ENCODE results near the gene OR6J1.
A peak's percentile ranks its signal among the peaks of the same experiment; 100 is the strongest.
"Not testable (repeated sequence)": the region's sequence is repeated elsewhere in the genome, so short reads cannot be mapped to it uniquely, and the experiment has no call there.

OR6J1 gene

GRCh38 chr14:22593189-22593588, 51.0 kb downstream of the OR6J1 start:
- H3K4me2 ChIP-seq (ENCODE audit: low read depth, low read length): no peak overlapping the region
- no peak for DNase-seq
- TF ChIP-seq CTCF (IDR thresholded peaks at IDR 0.05; ENCODE audit: low read length) (no peak), EZH2 (optimal IDR thresholded peaks at IDR 0.05; ENCODE audit: low read depth, low read length) (no peak), EZH2phosphoT487 (IDR thresholded peaks at IDR 0.05; ENCODE audit: low read length) (no peak)
- H3K36me3 ChIP-seq (replicated peaks; ENCODE audit: insufficient read depth, low read length): no peaks in the 10 kb centered on the region
- H3K27me3 ChIP-seq (replicated peaks; ENCODE audit: insufficient read depth, low read length): no peaks in the 10 kb centered on the region
- H3K4me3 ChIP-seq (ENCODE audit: low read length): no peak overlapping the region
- no peaks in the 10 kb centered on the region for H3K9me3 ChIP-seq (replicated peaks; ENCODE audit: insufficient read depth, low read length)
- no peak overlapping the region for H2AFZ ChIP-seq (ENCODE audit: low read length)
- peaks cover 8% of the 10 kb centered on the region for H3K79me2 ChIP-seq (ENCODE audit: low read length)
- H3K9ac ChIP-seq (ENCODE audit: low read length): no peak overlapping the region
- no peaks in the 10 kb centered on the region for H3K9me2 ChIP-seq (replicated peaks; ENCODE audit: insufficient read depth, low read length)
- H3F3A ChIP-seq (ENCODE audit: insufficient read depth, low read length): peaks cover 7% of the 10 kb centered on the region
- no peak overlapping the region for H3K27ac ChIP-seq (ENCODE audit: low read length)
- no peaks in the 10 kb centered on the region for H4K20me1 ChIP-seq (ENCODE audit: insufficient read depth, low read length)
- H3K4me1 ChIP-seq (ENCODE audit: low read length): peaks cover 15% of the 10 kb centered on the region

DNA sequence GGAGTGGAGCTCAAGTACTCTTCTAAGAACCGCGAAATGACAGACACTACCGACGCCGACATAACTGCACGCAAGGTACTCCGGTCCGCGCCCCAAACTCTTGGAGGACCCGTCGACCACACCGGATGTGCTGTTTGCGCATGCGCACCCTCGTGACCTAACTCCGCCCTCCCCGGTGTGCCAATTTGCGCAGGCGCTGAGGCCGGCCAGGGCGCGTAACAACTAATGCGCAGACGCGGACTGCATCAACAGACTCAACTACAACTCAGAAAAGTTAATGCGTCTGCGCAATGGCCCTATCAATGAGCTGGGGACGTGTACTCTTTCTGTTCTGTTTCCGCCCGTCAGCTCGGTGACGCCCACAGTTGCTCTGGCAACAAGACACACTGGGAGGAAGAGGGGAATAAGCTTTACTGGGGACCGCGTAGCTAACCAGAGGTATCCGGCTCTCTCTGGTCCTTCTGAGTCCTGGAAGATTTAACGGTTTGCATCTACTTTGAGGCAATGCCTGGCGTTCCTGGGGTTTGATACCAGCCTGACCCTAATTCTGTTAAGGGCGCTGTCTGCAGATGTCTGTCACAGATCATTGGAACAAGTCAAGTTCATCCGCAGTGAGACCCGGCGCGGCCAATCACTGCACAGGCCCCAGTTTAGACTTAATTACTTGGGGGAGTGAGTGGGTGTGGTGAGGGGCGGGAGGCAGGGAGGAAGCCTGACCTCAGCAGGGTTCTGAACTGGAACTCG, 54.9 kb downstream of the OR6J1 start, which contains the start of gene DAD1:
Gene DAD1, minus strand, starts transcription at position 129 of the 744 bp plus-strand sequence. Its CDS starts 67 bp downstream, at position 62.
- H2AFZ ChIP-seq (ENCODE audit: low read length): peak within 1 kb of the TSS; percentile 63
- H3K4me3 ChIP-seq (ENCODE audit: low read length): peak within 1 kb of the TSS; percentile 68
- H3F3A ChIP-seq (ENCODE audit: insufficient read depth, low read length): peaks cover 7% of the 10 kb centered on the region

DNA sequence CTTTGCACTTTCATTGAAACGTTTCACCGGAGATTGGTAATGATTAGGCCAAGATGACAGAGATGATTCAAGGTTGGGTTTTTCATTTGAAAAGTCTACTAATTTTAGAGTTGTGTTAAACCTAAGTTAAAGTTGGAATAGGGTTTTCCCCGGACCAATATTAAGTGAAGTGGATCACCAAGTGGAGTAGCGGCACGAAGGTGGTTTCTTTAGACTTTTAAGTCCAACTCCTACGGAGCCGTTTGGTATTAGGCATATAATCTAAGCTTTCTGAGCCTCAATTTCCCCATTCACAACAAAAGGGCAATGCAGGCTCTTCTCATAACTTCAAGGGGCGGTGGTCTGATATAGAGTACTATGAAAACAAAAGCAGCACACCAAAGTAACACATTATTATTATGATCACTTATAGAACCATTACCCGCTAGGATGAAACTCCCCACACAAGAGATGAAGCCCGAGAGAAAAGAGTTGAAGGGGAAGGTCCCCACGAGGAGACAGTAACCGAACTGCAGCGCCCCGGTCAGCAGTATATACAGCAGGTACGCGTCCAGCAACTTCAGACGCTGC, 55.5 kb downstream of the OR6J1 start:
- H3K9ac ChIP-seq (ENCODE audit: low read length): peak overlapping the region; percentile 92
- H3K9me3 ChIP-seq (replicated peaks; ENCODE audit: insufficient read depth, low read length): no peaks in the 10 kb centered on the region
- H3K4me1 ChIP-seq (ENCODE audit: low read length): peaks cover 13% of the 10 kb centered on the region
- no peaks in the 10 kb centered on the region for H4K20me1 ChIP-seq (ENCODE audit: insufficient read depth, low read length)
- TF ChIP-seq CTCF (IDR thresholded peaks at IDR 0.05; ENCODE audit: low read length): no peak
- peak overlapping the region; percentile 71 for H3K4me2 ChIP-seq (ENCODE audit: low read depth, low read length)
- H3K36me3 ChIP-seq (replicated peaks; ENCODE audit: insufficient read depth, low read length): no peaks in the 10 kb centered on the region
- H2AFZ ChIP-seq (ENCODE audit: low read length): no peak overlapping the region
- peak overlapping the region; percentile 100 for H3K27ac ChIP-seq (ENCODE audit: low read length)
- no peaks in the 10 kb centered on the region for H3K9me2 ChIP-seq (replicated peaks; ENCODE audit: insufficient read depth, low read length)
- H3K79me2 ChIP-seq (ENCODE audit: low read length): peaks cover 51% of the 10 kb centered on the region
- peaks cover 7% of the 10 kb centered on the region for H3F3A ChIP-seq (ENCODE audit: insufficient read depth, low read length)
- H3K4me3 ChIP-seq (ENCODE audit: low read length): peak overlapping the region; percentile 68
- no peaks in the 10 kb centered on the region for H3K27me3 ChIP-seq (replicated peaks; ENCODE audit: insufficient read depth, low read length)
- DNase-seq: no peak

More for the DNA sequence above, 54.9 kb downstream of the OR6J1 start, which contains the start of gene DAD1:
- DNase-seq: peak; percentile 95
- H3K4me1 ChIP-seq (ENCODE audit: low read length): peaks cover 13% of the 10 kb centered on the region
- no peaks in the 10 kb centered on the region for H3K9me3 ChIP-seq (replicated peaks; ENCODE audit: insufficient read depth, low read length)
- no peaks in the 10 kb centered on the region for H3K36me3 ChIP-seq (replicated peaks; ENCODE audit: insufficient read depth, low read length)
- no peaks in the 10 kb centered on the region for H4K20me1 ChIP-seq (ENCODE audit: insufficient read depth, low read length)
- peak within 1 kb of the TSS; percentile 92 for H3K4me2 ChIP-seq (ENCODE audit: low read depth, low read length)
- H3K9me2 ChIP-seq (replicated peaks; ENCODE audit: insufficient read depth, low read length): no peaks in the 10 kb centered on the region
- peaks cover 45% of the 10 kb centered on the region for H3K79me2 ChIP-seq (ENCODE audit: low read length)
- TF ChIP-seq EZH2phosphoT487 (IDR thresholded peaks at IDR 0.05; ENCODE audit: low read length): no peak
- TF ChIP-seq EZH2 (optimal IDR thresholded peaks at IDR 0.05; ENCODE audit: low read depth, low read length): no peak
- no peak for TF ChIP-seq CTCF (IDR thresholded peaks at IDR 0.05; ENCODE audit: low read length)
- H3K9ac ChIP-seq (ENCODE audit: low read length): peak within 1 kb of the TSS; percentile 92
- H3K27ac ChIP-seq (ENCODE audit: low read length): peak within 1 kb of the TSS; percentile 100
- H3K27me3 ChIP-seq (replicated peaks; ENCODE audit: insufficient read depth, low read length): no peaks in the 10 kb centered on the region

DNA sequence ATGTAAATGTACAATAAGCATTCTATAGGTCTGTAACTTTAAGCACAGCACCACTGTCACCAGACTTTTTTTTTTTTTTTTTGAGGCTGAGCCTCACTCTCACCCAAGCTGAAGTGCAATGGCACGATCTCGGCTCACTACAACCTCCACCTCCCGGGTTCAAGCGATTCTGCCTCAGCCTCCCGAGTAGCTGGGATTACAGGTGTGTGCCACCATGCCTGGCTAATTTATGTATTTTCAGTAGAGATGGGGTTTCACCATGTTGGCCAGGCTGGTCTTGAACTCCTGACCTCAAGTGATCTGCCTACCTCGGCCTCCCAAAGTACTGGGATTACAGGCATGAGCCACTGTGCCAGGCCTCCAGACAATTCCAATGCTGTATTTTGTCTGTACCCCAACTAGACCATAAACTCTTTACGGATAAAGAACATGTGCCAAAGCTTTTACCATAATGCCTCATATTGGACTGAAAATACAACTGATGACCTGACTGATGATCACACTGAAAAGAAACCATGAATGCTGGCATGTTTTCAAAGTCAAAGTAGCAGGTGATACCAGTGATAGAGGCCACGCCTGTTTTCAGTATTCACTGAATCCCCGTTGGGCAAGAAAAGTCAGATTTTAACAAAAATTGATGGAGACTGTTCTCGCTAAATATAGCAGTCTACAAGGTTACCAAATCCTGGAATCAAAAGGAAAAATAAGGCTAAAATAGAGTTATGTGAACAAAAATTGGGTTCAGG, 56.3 kb downstream of the OR6J1 start:
- H3K9me3 ChIP-seq (replicated peaks; ENCODE audit: insufficient read depth, low read length); H3K9me2 ChIP-seq (replicated peaks; ENCODE audit: insufficient read depth, low read length); H3K36me3 ChIP-seq (replicated peaks; ENCODE audit: insufficient read depth, low read length); H2AFZ ChIP-seq (ENCODE audit: low read length); H3F3A ChIP-seq (ENCODE audit: insufficient read depth, low read length); H3K27me3 ChIP-seq (replicated peaks; ENCODE audit: insufficient read depth, low read length); H4K20me1 ChIP-seq (ENCODE audit: insufficient read depth, low read length); DNase-seq: not testable (repeated sequence)
- H3K79me2 ChIP-seq (ENCODE audit: low read length): peaks cover 58% of the 10 kb centered on the region
- peak overlapping the region; percentile 92 for H3K9ac ChIP-seq (ENCODE audit: low read length)
- peak overlapping the region; percentile 68 for H3K4me3 ChIP-seq (ENCODE audit: low read length)
- H3K4me2 ChIP-seq (ENCODE audit: low read depth, low read length): peak overlapping the region; percentile 71
- peak overlapping the region; percentile 100 for H3K27ac ChIP-seq (ENCODE audit: low read length)
- H3K4me1 ChIP-seq (ENCODE audit: low read length): peaks cover 12% of the 10 kb centered on the region

Data from MM.1S (cell line).